Calu3 (cell line): ENCODE results near the gene TCF12. TPM values are rescaled to one million over a fixed set of nuclear protein-coding genes. Genes with fewer than 3 reads are reported as not detected.

Source experiments
- BruUV-seq: library from RNA; stranded (reverse); fragments of 400-500 nt; replicated peaks from 2 replicates; lab custom pipeline; 2021; lab: Mats Ljungman, UMichigan
- CTCF ChIA-PET: fragments of 300-600 bp; sonication (Branson Sonifier 250); formaldehyde crosslinking; loops from one replicate; lab custom pipeline; 2022; ENCODE audit warnings: antibody characterized with exemption; lab: Charles Lee
- DNase-seq: peaks from one replicate; pipeline ENCODE4 v3.0.0; 2022
- H3K27ac Mint-ChIP-seq: one replicate; pipeline ENCODE4 v1.8.0; 2022; ENCODE audit warnings: mixed read lengths; ENCODE audit not compliant: unreplicated experiment
- H3K27me3 Mint-ChIP-seq: one replicate; pipeline ENCODE4 v1.8.0; 2022; ENCODE audit warnings: mixed read lengths; ENCODE audit not compliant: unreplicated experiment
- H3K36me3 Mint-ChIP-seq: one replicate; pipeline ENCODE4 v1.8.0; 2022; ENCODE audit warnings: mild to moderate bottlenecking, moderate library complexity, mixed read lengths; ENCODE audit not compliant: insufficient read depth, unreplicated experiment
- H3K4me1 Mint-ChIP-seq: one replicate; pipeline ENCODE4 v1.8.0; 2022; ENCODE audit warnings: mild to moderate bottlenecking, low read depth, mixed read lengths; ENCODE audit not compliant: unreplicated experiment
- H3K4me3 Mint-ChIP-seq: one replicate; pipeline ENCODE4 v1.8.0; 2022; ENCODE audit warnings: mild to moderate bottlenecking, low read depth, moderate library complexity, mixed read lengths; ENCODE audit not compliant: unreplicated experiment
- H3K9me3 Mint-ChIP-seq: one replicate; pipeline ENCODE4 v1.8.0; 2022; ENCODE audit warnings: low read depth, mixed read lengths; ENCODE audit not compliant: unreplicated experiment
- CTCF ChIP-seq: fragments of 200-600 bp; IDR thresholded peaks from one replicate; pipeline ENCODE4 v1.8.0; 2022; ENCODE audit warnings: antibody characterized with exemption; ENCODE audit not compliant: unreplicated experiment
- intact Hi-C: fragments of 100-400 bp; cut with micrococcal nuclease; formaldehyde crosslinking; loops from one replicate; pipeline ENCODE4 v1.10.0; 2022; ENCODE audit not compliant: unreplicated experiment
- total RNA-seq: library from RNA; stranded (reverse); gene quantifications from 2 replicates; pipeline ENCODE4 v1.2.3, GENCODE V29; 2022

TCF12 gene
- total RNA-seq, 1 experiment from 2014 or later, result 127 TPM

- BruUV-seq, result no TSS peak
- CTCF ChIA-PET, result no interaction called here
- peaks cover 3% of the 10 kb centered on the region for H3K9me3 Mint-ChIP-seq
- H3K36me3 Mint-ChIP-seq, result peaks cover 3% of the 10 kb centered on the region
- no peaks in the 10 kb centered on the region for H3K27me3 Mint-ChIP-seq
- TF ChIP-seq CTCF, result no peak
- H3K4me1 Mint-ChIP-seq, result peaks cover 17% of the 10 kb centered on the region
- no peak overlapping the region for H3K27ac Mint-ChIP-seq
- no peak for DNase-seq
- no peak overlapping the region for H3K4me3 Mint-ChIP-seq
- intact Hi-C loops, result no loop called here
Measured at GRCh38 chr15:56892659-56893363, 25.6 kb upstream of the TCF12 start.

- Mint-ChIP-seq H3K4me3 (no peak overlapping the region), H3K4me1 (peaks cover 12% of the 10 kb centered on the region), H3K27me3 (no peaks in the 10 kb centered on the region), H3K9me3 (peaks cover 3% of the 10 kb centered on the region), H3K36me3 (no peaks in the 10 kb centered on the region), H3K27ac (no peak overlapping the region)
- CTCF ChIA-PET, result no interaction called here
- intact Hi-C loops, result no loop called here
- no peak for TF ChIP-seq CTCF
- DNase-seq, result no peak
- no TSS peak for BruUV-seq
Measured at GRCh38 chr15:56893364-56893678, 25.1 kb upstream of the TCF12 start.

- no peaks in the 10 kb centered on the region for H3K36me3 Mint-ChIP-seq
- H3K27ac Mint-ChIP-seq, result no peak overlapping the region
- H3K4me3 Mint-ChIP-seq, result no peak overlapping the region
- TF ChIP-seq CTCF, result no peak
- intact Hi-C loops, result no loop called here
- no TSS peak for BruUV-seq
- H3K4me1 Mint-ChIP-seq, result no peaks in the 10 kb centered on the region
- no peaks in the 10 kb centered on the region for H3K27me3 Mint-ChIP-seq
- CTCF ChIA-PET, result no interaction called here
- peaks cover 3% of the 10 kb centered on the region for H3K9me3 Mint-ChIP-seq
- no peak for DNase-seq
Measured at GRCh38 chr15:56894601-56895000, 23.8 kb upstream of the TCF12 start.

GRCh38 chr15:56901931-56902330 lies 16.5 kb upstream of the TCF12 start:
- CTCF ChIA-PET, result interaction anchor here (0.6 kb wide), 1 partner anchor 182 kb away, joined by 4 read pairs; no protein-coding TSS in a partner anchor
- DNase-seq, result no peak
- Mint-ChIP-seq H3K4me1 (peaks cover 5% of the 10 kb centered on the region), H3K27me3 (no peaks in the 10 kb centered on the region), H3K27ac (no peak overlapping the region), H3K4me3 (no peak overlapping the region), H3K36me3 (no peaks in the 10 kb centered on the region), H3K9me3 (peaks cover 3% of the 10 kb centered on the region)
- intact Hi-C loops, result no loop called here
- no peak for TF ChIP-seq CTCF
- BruUV-seq, result no TSS peak
